Measurements from ENCODE around the gene LSP1.

Gene LSP1

GRCh38 chr11:1893581-1894359, 40.9 kb downstream of the LSP1 start:
- DNase-seq: no peak

GRCh38 chr11:1894759-1895158, 41.9 kb downstream of the LSP1 start:
- DNase-seq: no peak

GRCh38 chr11:1896468-1896867, 43.6 kb downstream of the LSP1 start:
- DNase-seq: no peak

GRCh38 chr11:1896923-1897322, 44.0 kb downstream of the LSP1 start:
- no peak for DNase-seq

- no peak for DNase-seq
Measured at GRCh38 chr11:1899090-1899489, 46.2 kb downstream of the LSP1 start.

GRCh38 chr11:1899686-1900085, 46.8 kb downstream of the LSP1 start:
- DNase-seq: no peak

- no peak for DNase-seq
Measured at GRCh38 chr11:1906181-1906580, 53.3 kb downstream of the LSP1 start.

- no peak for DNase-seq
Measured at GRCh38 chr11:1906611-1907423, 53.9 kb downstream of the LSP1 start.

- DNase-seq: no peak
Measured at GRCh38 chr11:1908618-1909017, 55.7 kb downstream of the LSP1 start.

GRCh38 chr11:1909524-1909923, 56.6 kb downstream of the LSP1 start:
- no peak for DNase-seq

GRCh38 chr11:1912289-1912878, 59.5 kb downstream of the LSP1 start:
- no peak for DNase-seq

- DNase-seq: no peak
Measured at GRCh38 chr11:1913271-1914060, 60.6 kb downstream of the LSP1 start.

- no peak for DNase-seq
Measured at GRCh38 chr11:1915795-1916131, 62.9 kb downstream of the LSP1 start.

- no peak for DNase-seq
Measured at GRCh38 chr11:1916132-1916985, 63.5 kb downstream of the LSP1 start.

- DNase-seq: no peak
Measured at GRCh38 chr11:1916986-1917522, 64.2 kb downstream of the LSP1 start.

GRCh38 chr11:1917523-1918435, 64.9 kb downstream of the LSP1 start:
- no peak for DNase-seq

GRCh38 chr11:1918436-1919315, 65.8 kb downstream of the LSP1 start:
- no peak for DNase-seq

- no peak for DNase-seq
Measured at GRCh38 chr11:1919391-1920127, 66.7 kb downstream of the LSP1 start, which contains the start of gene TNNT3. TSS of gene TNNT3 (plus strand) at chr11:1919703. CDS start at chr11:1922875, 3,172 bp downstream.

All from EL (cell line).